GM21723 (cell line): Measurements from ENCODE around the gene MMP25.
A peak's percentile ranks its signal among the peaks of the same experiment; 100 is the strongest.
"Not testable (repeated sequence)": the region's sequence is repeated elsewhere in the genome, so short reads cannot be mapped to it uniquely, and the experiment has no call there.

Experiments
- ATAC-seq: cut with Tn5 transposase; IDR thresholded peaks from one replicate; pipeline ENCODE4 v1.9.1; 2021; ENCODE audit warnings: mild to moderate bottlenecking, moderate library complexity; ENCODE audit not compliant: unreplicated experiment

The MMP25 gene

DNA sequence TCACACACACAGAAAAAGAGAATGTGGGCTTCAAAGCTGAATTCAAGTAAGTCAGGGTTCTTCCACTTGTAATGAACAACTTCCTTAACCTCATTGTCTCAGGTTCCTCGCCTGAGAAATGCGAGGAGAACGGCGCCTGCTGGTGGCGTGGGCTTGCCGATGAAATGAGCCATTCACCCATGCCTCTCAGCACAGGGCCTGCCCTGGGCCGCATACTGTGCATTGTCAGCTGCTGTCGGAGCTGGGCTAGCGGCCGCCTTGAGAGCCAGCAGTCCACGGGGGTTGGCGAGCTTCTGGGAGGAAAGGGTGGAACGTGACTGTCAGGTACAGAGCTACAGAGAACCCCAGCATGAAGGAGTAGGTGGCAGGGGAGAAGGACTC lies 7.0 kb downstream of the MMP25 start:
- ATAC-seq, result not testable (repeated sequence)

DNA sequence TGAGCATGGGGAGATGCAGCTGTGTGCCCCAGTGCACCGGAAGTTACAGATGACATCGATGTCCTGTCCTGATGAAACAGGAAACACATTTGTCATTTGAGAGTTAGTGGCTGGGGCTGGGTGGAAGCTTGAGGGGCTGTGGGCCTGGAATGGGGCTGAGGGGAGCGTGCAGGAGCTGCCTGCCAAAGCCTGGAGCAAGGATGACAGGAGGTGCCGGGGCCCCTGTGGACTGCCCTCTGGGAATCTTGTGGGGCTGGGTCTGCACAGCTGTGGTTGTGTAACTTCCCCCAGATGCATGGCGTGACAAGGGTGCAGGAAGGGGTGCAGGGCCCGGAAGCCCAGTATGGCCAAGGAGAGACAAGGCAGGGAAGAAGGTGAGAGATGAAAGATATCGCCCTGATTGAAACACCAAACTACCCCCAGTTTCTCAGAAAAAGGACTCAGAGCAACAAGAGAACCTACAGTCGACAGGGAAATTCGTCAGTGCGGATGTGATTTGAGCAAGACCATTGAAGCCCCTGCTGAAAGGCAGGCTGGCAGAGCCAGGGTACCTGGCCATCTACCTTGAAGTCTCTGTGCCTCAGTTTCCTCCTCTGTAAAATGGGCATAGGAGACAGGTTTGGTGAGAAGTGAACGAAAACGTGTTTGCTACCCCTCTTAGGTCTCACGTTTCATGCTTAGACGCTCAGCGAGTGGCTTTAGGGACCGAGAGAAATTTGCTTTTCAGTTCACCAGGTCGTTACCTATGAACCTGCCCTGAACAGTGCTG lies 8.8 kb downstream of the MMP25 start:
- no peak for ATAC-seq

DNA sequence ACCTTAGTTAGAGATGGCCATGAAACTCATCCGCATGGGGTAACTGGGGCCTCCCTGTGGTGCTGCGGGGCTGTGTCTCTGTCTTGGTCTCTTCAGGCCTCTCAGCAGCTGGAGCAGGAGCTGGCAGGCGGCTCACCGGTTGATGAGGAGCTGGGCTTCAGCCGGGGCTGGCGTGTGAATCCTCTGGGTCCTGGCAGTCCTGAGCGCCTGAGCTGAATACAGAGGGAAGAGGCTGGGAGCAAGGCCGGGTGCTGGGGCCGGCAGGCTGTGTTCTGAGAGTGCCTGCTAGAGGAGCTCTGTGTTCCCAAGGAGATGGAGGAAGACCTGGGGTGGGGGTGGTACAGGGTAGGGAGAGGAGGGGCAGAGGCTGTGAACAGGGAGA lies 9.4 kb downstream of the MMP25 start:
- not testable (repeated sequence) for ATAC-seq

DNA sequence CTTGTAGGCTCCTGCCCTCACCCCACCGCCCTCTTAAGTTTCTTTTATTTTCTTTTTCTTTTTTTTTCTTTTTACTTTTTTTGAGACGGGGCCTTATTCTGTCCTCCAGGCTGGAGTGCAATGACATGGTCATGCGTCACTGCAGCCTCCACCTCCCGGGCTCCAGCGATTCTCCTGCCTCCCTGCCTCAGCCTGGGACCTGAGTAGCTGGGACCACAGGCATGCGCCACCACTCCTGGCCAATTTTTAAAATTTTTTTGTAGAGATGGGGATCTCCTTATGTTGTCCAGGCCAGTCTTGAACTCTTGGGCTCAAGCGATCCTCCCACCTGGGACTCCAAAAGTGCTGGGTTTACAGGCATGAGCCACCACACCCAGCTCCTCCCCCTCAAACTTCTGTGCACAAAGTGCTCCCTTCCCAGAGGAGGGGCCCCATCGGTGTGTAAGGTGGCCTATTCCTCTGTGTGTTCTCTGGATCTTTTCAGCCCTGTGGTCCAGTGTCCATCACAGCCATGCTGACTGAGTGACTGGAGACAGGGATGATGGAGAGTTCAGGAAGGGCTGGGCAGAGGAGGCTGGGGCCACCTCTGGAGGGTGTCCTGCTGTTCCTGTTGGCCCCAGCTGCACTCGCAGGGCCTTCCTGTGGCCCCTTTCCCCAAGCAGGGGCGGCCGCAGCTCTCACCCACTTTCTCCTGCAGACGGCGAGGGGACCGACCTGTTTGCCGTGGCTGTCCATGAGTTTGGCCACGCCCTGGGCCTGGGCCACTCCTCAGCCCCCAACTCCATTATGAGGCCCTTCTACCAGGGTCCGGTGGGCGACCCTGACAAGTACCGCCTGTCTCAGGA lies 10.2 kb downstream of the MMP25 start:
- ATAC-seq, result no peak

GRCh38 chr16:3057181-3058138 lies 11.1 kb downstream of the MMP25 start:
- no peak for ATAC-seq

GRCh38 chr16:3058139-3059030 lies 12.0 kb downstream of the MMP25 start:
- ATAC-seq, result peak; percentile 38

GRCh38 chr16:3059041-3059722 lies 12.8 kb downstream of the MMP25 start:
- peak; percentile 77 for ATAC-seq

GRCh38 chr16:3059723-3060242 lies 13.4 kb downstream of the MMP25 start:
- peak; percentile 6 for ATAC-seq

DNA sequence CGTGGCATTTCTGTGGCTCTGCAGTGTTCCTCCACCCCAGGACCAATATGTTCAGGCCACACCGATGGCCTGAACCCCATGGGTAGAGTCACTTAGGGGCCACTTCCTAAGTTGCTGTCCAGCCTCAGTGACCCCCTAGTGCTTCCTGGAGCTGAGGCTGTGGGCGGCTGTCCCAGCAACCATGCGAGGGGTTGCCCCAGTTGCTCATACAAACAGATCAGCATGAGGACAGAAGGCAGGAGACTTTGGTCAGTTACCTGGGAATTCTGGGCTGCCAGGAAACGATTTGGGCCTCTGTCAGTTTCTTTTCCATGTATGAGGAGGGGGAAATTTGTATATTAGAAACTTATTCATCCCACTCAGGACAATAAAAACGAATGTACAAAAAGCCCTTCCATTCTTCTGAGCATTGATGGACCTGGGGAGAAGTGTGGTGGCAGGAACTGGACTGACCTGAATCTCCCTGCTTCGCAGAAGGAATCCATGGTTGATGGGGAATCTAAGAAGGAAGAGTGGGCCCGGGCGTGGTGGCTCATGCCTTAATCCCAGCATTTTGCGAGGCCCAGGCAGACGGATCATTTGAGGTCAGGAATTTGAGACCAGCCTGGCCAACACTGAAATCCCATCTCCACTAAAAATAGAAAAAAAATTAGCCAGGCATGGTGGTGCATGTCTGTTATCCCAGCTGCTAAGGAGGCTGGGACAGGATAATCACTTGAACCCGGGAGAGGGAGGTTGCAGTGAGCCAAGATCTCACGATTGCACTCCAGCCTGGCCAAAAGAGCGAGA lies 14.2 kb downstream of the MMP25 start:
- ATAC-seq, result no peak

DNA sequence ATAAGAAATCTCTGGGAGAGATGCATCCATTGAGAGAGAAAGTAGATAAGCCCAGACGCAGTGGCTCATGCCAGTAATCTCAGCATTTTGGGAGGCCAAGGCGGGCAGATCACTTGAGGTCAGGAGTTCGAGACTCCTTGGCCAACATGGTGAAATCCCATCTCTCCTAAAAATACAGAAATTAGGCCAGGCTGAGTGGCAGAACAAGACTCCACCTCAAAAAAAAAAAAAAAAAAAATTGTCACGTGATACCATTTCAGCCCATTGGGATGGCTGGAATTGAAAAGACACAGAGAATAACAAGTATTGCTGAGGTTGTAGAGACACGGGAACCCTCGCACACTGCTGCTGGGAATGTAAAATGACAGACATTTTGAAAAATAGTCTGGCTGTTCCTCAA lies 16.2 kb downstream of the MMP25 start:
- ATAC-seq, result no peak

- no peak for ATAC-seq
These were observed 17.4 kb downstream of the MMP25 start for GRCh38 chr16:3063625-3064386.

DNA sequence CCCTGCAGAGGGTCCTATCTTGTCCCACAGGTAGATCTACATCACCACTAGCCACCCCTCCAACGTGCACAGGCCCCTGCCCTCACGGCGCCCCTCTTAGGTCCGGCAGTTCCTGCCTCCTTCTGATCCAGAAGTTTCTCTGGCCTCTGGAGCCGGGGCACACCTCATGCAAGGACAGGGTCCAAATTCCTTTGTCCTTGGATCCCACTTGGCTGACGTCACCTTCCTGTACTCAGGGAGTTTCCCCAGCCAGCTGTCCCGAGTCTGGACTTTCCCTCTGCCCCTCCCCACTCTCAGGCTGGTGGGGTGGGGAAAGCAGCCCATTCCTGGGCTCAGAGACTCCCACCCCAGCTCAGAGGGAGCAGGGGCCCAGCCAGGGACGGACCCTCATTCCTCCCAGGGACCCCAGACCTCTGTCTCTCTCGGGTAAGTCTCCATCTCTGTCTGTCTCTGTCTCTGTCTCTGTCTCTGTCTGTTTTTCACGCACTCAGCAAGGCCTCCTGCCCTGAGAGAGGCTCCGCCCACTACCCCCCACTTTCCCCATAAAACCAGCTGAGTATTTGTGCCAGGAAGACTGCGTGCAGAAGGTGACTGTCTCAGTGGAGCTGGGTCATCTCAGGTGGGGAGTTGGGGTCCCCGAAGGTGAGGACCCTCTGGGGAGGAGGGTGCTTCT lies 18.8 kb downstream of the MMP25 start, which contains the start of gene IL32:
Gene IL32, plus strand, starts transcription at position 572 of the 673 bp plus-strand sequence. CDS start 172 bp downstream, outside the sequence.
- ATAC-seq, result no peak

GRCh38 chr16:3065742-3066439 lies 19.5 kb downstream of the MMP25 start:
- ATAC-seq, result no peak

DNA sequence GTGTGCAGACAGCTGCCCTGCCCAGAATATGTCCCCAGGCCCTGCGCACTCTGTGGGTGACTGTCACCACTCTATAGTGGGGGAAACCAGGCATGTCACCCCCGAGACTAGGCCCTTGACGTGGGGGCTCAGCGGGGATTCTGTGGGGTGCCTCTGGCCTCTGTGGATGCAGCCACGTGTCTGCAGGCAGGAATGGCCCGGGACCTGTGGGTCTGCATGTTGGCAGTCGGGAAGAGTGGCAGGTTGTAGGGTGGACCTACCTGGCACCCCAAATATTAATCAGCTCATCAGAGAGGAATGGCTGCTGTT lies 20.0 kb downstream of the MMP25 start:
- no peak for ATAC-seq

DNA sequence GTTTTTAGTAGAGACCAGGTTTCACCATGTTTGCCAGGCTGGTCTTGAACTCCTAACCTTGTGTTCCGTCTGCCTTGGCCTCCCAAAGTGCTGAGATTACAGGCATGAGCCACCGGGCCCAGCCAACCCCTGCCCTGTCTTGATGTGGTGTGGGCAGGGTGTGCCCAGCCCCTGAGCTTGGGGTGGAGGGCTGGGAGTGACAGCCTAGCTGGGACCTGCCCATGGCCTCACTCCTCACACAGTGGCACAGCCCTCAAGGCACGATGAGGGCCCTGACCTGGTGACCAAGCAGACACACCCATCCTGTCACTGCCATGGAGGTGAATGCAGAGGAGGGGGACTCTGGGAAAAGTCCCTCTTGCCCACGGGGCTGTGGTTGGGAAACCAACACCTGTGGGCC lies 22.1 kb downstream of the MMP25 start:
- no peak for ATAC-seq

DNA sequence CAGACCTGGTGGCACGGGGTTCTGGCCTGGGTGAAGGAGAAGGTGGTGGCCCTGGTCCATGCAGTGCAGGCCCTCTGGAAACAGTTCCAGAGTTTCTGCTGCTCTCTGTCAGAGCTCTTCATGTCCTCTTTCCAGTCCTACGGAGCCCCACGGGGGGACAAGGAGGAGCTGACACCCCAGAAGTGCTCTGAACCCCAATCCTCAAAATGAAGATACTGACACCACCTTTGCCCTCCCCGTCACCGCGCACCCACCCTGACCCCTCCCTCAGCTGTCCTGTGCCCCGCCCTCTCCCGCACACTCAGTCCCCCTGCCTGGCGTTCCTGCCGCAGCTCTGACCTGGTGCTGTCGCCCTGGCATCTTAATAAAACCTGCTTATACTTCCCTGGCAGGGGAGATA lies 22.8 kb downstream of the MMP25 start:
- not testable (repeated sequence) for ATAC-seq
